H1 (cell line): ENCODE data around the gene MYH11. TPM values are rescaled to one million over a fixed set of nuclear protein-coding genes. Genes with fewer than 3 reads are reported as not detected.
A peak's percentile ranks its signal among the peaks of the same experiment; 100 is the strongest.

Source experiments
- CTCF ChIA-PET: fragments of 300-600 bp; sonication (Branson Sonifier 250); formaldehyde crosslinking; loops from one replicate; lab custom pipeline; 2021; ENCODE audit not compliant: partially characterized antibody; lab: Charles Lee
- POLR2A ChIA-PET: fragments of 300-600 bp; sonication (Branson Sonifier 250); formaldehyde crosslinking; loops from one replicate; lab custom pipeline; 2021; ENCODE audit warnings: inconsistent platforms; ENCODE audit not compliant: partially characterized antibody; lab: Charles Lee
- DNase-seq, 2 experiments: peaks; one replicate each; pipeline versions ENCODE4 v3.0.0 to v3.0.0-alpha.2; 2010 to 2022; ENCODE audit warnings: low spot score in 2 of 2, low read depth in 1 of 2, mixed read lengths in 1 of 2
- FAIRE-seq: peaks from 2 replicates; lab custom pipeline; 2011; peaks lifted over from hg19 to GRCh38; lab: Jason Lieb, UNC
- H2AFZ ChIP-seq: 2 replicates; pipeline ENCODE4 v1.8.1; 2012; ENCODE audit warnings: low read length, inconsistent platforms
- H2AK5ac ChIP-seq: 2 replicates; pipeline ENCODE4 v1.6.1; 2013; ENCODE audit warnings: low read depth, low read length
- H2BK120ac ChIP-seq: replicated peaks from 2 replicates; pipeline ENCODE3; 2013; ENCODE audit warnings: low read depth, low read length, inconsistent platforms
- H2BK12ac ChIP-seq: 2 replicates; pipeline ENCODE4 v1.6.1; 2013; ENCODE audit warnings: low read depth, low read length
- H2BK15ac ChIP-seq: 2 replicates; pipeline ENCODE4 v1.6.1; 2013; ENCODE audit warnings: low read length
- H2BK20ac ChIP-seq: 2 replicates; pipeline ENCODE4 v1.6.1; 2013; ENCODE audit warnings: low read length
- H2BK5ac ChIP-seq: 2 replicates; pipeline ENCODE4 v1.6.1; 2013; ENCODE audit warnings: low read depth, low read length
- H3K14ac ChIP-seq: 2 replicates; pipeline ENCODE4 v1.6.1; 2013; ENCODE audit warnings: inconsistent platforms; ENCODE audit not compliant: insufficient read length
- H3K18ac ChIP-seq: 2 replicates; pipeline ENCODE4 v1.6.1; 2013; ENCODE audit warnings: low read length; ENCODE audit errors: extremely low read depth
- H3K23ac ChIP-seq: 2 replicates; pipeline ENCODE4 v1.6.1; 2013; ENCODE audit warnings: inconsistent platforms; ENCODE audit not compliant: insufficient read length
- H3K23me2 ChIP-seq: 2 replicates; pipeline ENCODE4 v1.6.1; 2013; ENCODE audit warnings: low read depth, low read length
- H3K27ac ChIP-seq: 2 replicates; pipeline ENCODE4 v1.6.1; 2011; ENCODE audit warnings: low read depth, low read length, inconsistent platforms
- H3K27me3 ChIP-seq, 4 experiments: replicated peaks in 1 of 4; 1 replicate in 1 of 4; 2 replicates in 3 of 4; pipeline versions ENCODE4 v1.6.1 to v1.8.1; 2011 to 2013; ENCODE audit warnings: low read length in 3 of 4, mild to moderate bottlenecking in 3 of 4, inconsistent platforms in 2 of 4, mixed read lengths in 2 of 4, moderate library complexity in 1 of 4; ENCODE audit not compliant: control insufficient read depth in 3 of 4, insufficient read depth in 3 of 4; ENCODE audit errors: extremely low read depth in 1 of 4
- H3K36me3 ChIP-seq, 4 experiments: 2 replicates each; pipeline versions ENCODE4 v1.6.1 to v1.8.1; 2011 to 2013; ENCODE audit warnings: mild to moderate bottlenecking in 4 of 4, low read length in 3 of 4, moderate library complexity in 2 of 4, control low read depth in 1 of 4, inconsistent platforms in 1 of 4; ENCODE audit not compliant: insufficient read depth in 4 of 4, control insufficient read depth in 2 of 4
- H3K4ac ChIP-seq: replicated peaks from 2 replicates; pipeline ENCODE3; 2013; ENCODE audit warnings: low read length, low read depth, mixed read lengths, inconsistent platforms; ENCODE audit not compliant: insufficient read length
- H3K4me1 ChIP-seq, 4 experiments: replicated peaks in 1 of 4; 1 replicate in 1 of 4; 2 replicates in 3 of 4; pipeline versions ENCODE4 v1.6.1 to v1.8.1; 2011 to 2013; ENCODE audit warnings: low read length in 3 of 4, inconsistent platforms in 2 of 4, mixed read lengths in 1 of 4; ENCODE audit not compliant: insufficient read depth in 4 of 4, control insufficient read depth in 3 of 4
- H3K4me2 ChIP-seq, 2 experiments: 2 replicates each; pipeline versions ENCODE4 v1.6.1 to v1.8.1; 2011 to 2013; ENCODE audit warnings: low read depth in 2 of 2, low read length in 2 of 2, control low read depth in 1 of 2, inconsistent platforms in 1 of 2, mild to moderate bottlenecking in 1 of 2; ENCODE audit not compliant: insufficient read depth in 1 of 2
- H3K4me3 ChIP-seq, 4 experiments: fragments of 200-600, 300-600 bp in 1 of 4; sonication (generic), shearing (Covaris generic), sonication (Bioruptor Twin) in 1 of 4; 2 replicates each; pipeline versions ENCODE4 v1.5.1 to v1.8.1; 2011 to 2016; ENCODE audit warnings: low read length in 4 of 4, low read depth in 3 of 4, control low read depth in 2 of 4, inconsistent platforms in 2 of 4, mild to moderate bottlenecking in 2 of 4, mixed read lengths in 1 of 4, moderate library complexity in 1 of 4; ENCODE audit not compliant: insufficient read depth in 2 of 4; ENCODE audit errors: extremely low read depth in 1 of 4
- H3K56ac ChIP-seq: replicated peaks from 2 replicates; pipeline ENCODE3; 2013; ENCODE audit warnings: low read depth, mild to moderate bottlenecking, mixed read lengths, low read length, inconsistent platforms; ENCODE audit not compliant: insufficient read length
- H3K79me1 ChIP-seq: 2 replicates; pipeline ENCODE4 v1.6.1; 2013; ENCODE audit warnings: low read depth, low read length, control low read depth
- H3K79me2 ChIP-seq, 2 experiments: 2 replicates each; pipeline versions ENCODE4 v1.6.1 to v1.8.1; 2012 to 2013; ENCODE audit warnings: low read length in 2 of 2, mild to moderate bottlenecking in 2 of 2, inconsistent platforms in 1 of 2; ENCODE audit not compliant: insufficient read depth in 2 of 2, control insufficient read depth in 1 of 2
- H3K9ac ChIP-seq, 4 experiments: replicated peaks in 1 of 4; 1 replicate in 1 of 4; 2 replicates in 3 of 4; pipeline versions ENCODE4 v1.6.1 to v1.8.1; 2011 to 2013; ENCODE audit warnings: low read depth in 3 of 4, low read length in 3 of 4, control low read depth in 2 of 4, mild to moderate bottlenecking in 2 of 4, moderate library complexity in 2 of 4, inconsistent platforms in 1 of 4; ENCODE audit errors: extremely low read depth in 1 of 4
- H3K9me3 ChIP-seq, 2 experiments: 2 replicates each; pipeline versions ENCODE4 v1.6.1 to v1.8.1; 2012 to 2013; ENCODE audit warnings: mild to moderate bottlenecking in 2 of 2, moderate library complexity in 2 of 2, control low read depth in 1 of 2, inconsistent platforms in 1 of 2, low read depth in 1 of 2, low read length in 1 of 2, mixed read lengths in 1 of 2; ENCODE audit not compliant: insufficient read depth in 2 of 2
- H4K20me1 ChIP-seq, 2 experiments: replicated peaks in 1 of 2; 2 replicates each; pipeline versions ENCODE3 to v1.8.1; 2011 to 2013; ENCODE audit warnings: inconsistent platforms in 2 of 2, low read length in 2 of 2, mild to moderate bottlenecking in 1 of 2; ENCODE audit not compliant: insufficient read depth in 2 of 2, control insufficient read depth in 1 of 2
- H4K5ac ChIP-seq: 2 replicates; pipeline ENCODE4 v1.6.1; 2013; ENCODE audit warnings: low read length, low read depth, mixed read lengths, inconsistent platforms; ENCODE audit not compliant: insufficient read length
- H4K8ac ChIP-seq: 2 replicates; pipeline ENCODE4 v1.8.0; 2013; ENCODE audit warnings: mild to moderate bottlenecking, moderate library complexity, low read length, inconsistent platforms; ENCODE audit not compliant: insufficient read depth; ENCODE audit errors: extremely low read depth
- H4K91ac ChIP-seq: replicated peaks from 2 replicates; pipeline ENCODE3; 2013; ENCODE audit warnings: low read length, mixed read lengths, inconsistent platforms; ENCODE audit not compliant: insufficient read length
- ASH2L ChIP-seq: fragments of 200-600, 300-600 bp; sonication (generic); IDR thresholded peaks from one replicate; pipeline ENCODE4 v1.7.1; 2017; ENCODE audit warnings: low read length
- ATF3 ChIP-seq: IDR thresholded peaks from 2 replicates; pipeline ENCODE4 v1.6.1; 2011; ENCODE audit warnings: low read depth, mild to moderate bottlenecking, low read length; ENCODE audit not compliant: insufficient read depth
- BCL11A ChIP-seq, 2 experiments: IDR thresholded peaks; one replicate each; pipeline ENCODE4 v1.6.1; 2011; ENCODE audit warnings: low read depth in 2 of 2, low read length in 2 of 2, mild to moderate bottlenecking in 2 of 2
- CBX5 ChIP-seq: fragments of 300-800, 300-1000 bp; sonication (generic); IDR thresholded peaks from 2 replicates; pipeline ENCODE4 v1.7.1; 2016; ENCODE audit warnings: antibody characterized with exemption, low read length, low read depth
- CHD1 ChIP-seq: IDR thresholded peaks from 2 replicates; pipeline ENCODE4 v1.6.1; 2012; ENCODE audit warnings: low read depth, low read length, improper control_type of control experiment
- GTF2F1 ChIP-seq: IDR thresholded peaks from 2 replicates; pipeline ENCODE4 v1.6.1; 2012; ENCODE audit warnings: low read depth, low read length, improper control_type of control experiment, borderline replicate concordance
- HDAC6 ChIP-seq: IDR thresholded peaks from one replicate; pipeline ENCODE4 v1.7.1; 2012; ENCODE audit warnings: low read depth, mild to moderate bottlenecking, inconsistent platforms, low read length, moderate library complexity
- POLR2AphosphoS5 ChIP-seq: IDR thresholded peaks from 2 replicates; pipeline ENCODE4 v1.6.1; 2011; ENCODE audit warnings: low read depth, low read length
- RBBP5 ChIP-seq: IDR thresholded peaks from 2 replicates; pipeline ENCODE4 v1.7.1; 2012; ENCODE audit warnings: low read depth, mild to moderate bottlenecking, inconsistent platforms, low read length, moderate library complexity, borderline replicate concordance
- SIRT6 ChIP-seq: IDR thresholded peaks from one replicate; pipeline ENCODE4 v1.7.1; 2012; ENCODE audit warnings: low read length, inconsistent platforms
- SRF ChIP-seq: IDR thresholded peaks from 2 replicates; pipeline ENCODE4 v1.6.1; 2011; ENCODE audit warnings: mild to moderate bottlenecking, low read depth, low read length, moderate library complexity
- SUZ12 ChIP-seq: fragments of 200-600 bp; sonication (generic); IDR thresholded peaks from 2 replicates; pipeline ENCODE4 v1.6.1; 2012; ENCODE audit warnings: mild to moderate bottlenecking, inconsistent platforms, low read length, moderate library complexity, mixed read lengths
- TBP ChIP-seq: IDR thresholded peaks from 2 replicates; pipeline ENCODE4 v1.6.1; 2011; ENCODE audit warnings: low read depth, low read length, improper control_type of control experiment
- TEAD4 ChIP-seq: IDR thresholded peaks from 2 replicates; pipeline ENCODE4 v1.6.1; 2012; ENCODE audit warnings: low read depth, low read length, inconsistent platforms, mixed read lengths
- ZNF274 ChIP-seq: IDR thresholded peaks from 2 replicates; pipeline ENCODE4 v1.7.0; 2012; ENCODE audit warnings: low read length, borderline replicate concordance; ENCODE audit errors: extremely low read depth
- WGBS, 2 experiments: shearing (Covaris generic) in 1 of 2; methylation state at CpG; one replicate each; pipeline versions ENCODE4 v1.1.6 to v1.1.7; 2013 to 2015; ENCODE audit warnings: low lambda C conversion rate in 2 of 2, mixed read lengths in 2 of 2, inconsistent platforms in 1 of 2, low coverage in 1 of 2, missing lambda C conversion rate in 1 of 2; ENCODE audit not compliant: insufficient replicate concordance in 2 of 2, insufficient coverage in 1 of 2, insufficient read length in 1 of 2; ENCODE audit errors: extremely low coverage in 1 of 2, missing lambda C conversion rate in 1 of 2; 5-methylcytosine and 5-hydroxymethylcytosine counted together
- polyA plus RNA-seq, 7 experiments: library from polyadenylated mRNA; depleted of rRNA in 3 of 7; stranded (reverse) in 5 of 7; unstranded in 2 of 7; fragments of >200 nt in 5 of 7; fragments of 200-250 nt in 2 of 7; gene quantifications; 1 replicate in 5 of 7; 2 replicates in 1 of 7; 4 replicates in 1 of 7; pipeline versions ENCODE4 v1.2.1 to v1.2.3, GENCODE V29; 2011 to 2013; ENCODE audit warnings: missing spikeins in 2 of 7, mixed read lengths in 2 of 7
- total RNA-seq: library from RNA; stranded (reverse); fragmentation: NEBNext Ultra II Directional; extraction: Animal tissue kit (Norgen Biotek cat#: 25700); gene quantifications from 2 replicates; pipeline ENCODE4 v1.2.1, GENCODE V29; 2021

MYH11 gene
- total and polyA plus RNA-seq, 2 of the 8 experiments (the other 6 are each of a cell fraction or from before 2014, with no cell fraction given): 0.11 to 0.78 TPM

GRCh38 chr16:15807603-15808009 is 49.2 kb downstream of the MYH11 start:
- Histone ChIP-seq H4K20me1 (no peaks in the 10 kb centered on the region), H3K79me2 (no peaks in the 10 kb centered on the region), H3K4me3 (no peak overlapping the region), H2BK5ac (no peak overlapping the region), H2AFZ (peak overlapping the region; percentile 81), H3K27me3 (peaks cover 0 to 2% (median 0%) of the 10 kb centered on the region in 4 experiments; a peak in 1 of 7 replicates), H3K79me1 (no peaks in the 10 kb centered on the region), H3K4ac (no peak overlapping the region), H3K23ac (no peak overlapping the region), H3K36me3 (no peaks in the 10 kb centered on the region), H3K4me2 (peak overlapping the region in 1 of 2 experiments; percentile 7; a peak in 1 of 4 replicates), H3K27ac (no peak overlapping the region), H3K4me1 (peaks cover 0 to 13% (median 6%) of the 10 kb centered on the region in 4 experiments; a peak in 6 of 7 replicates), H3K23me2 (no peaks in the 10 kb centered on the region), H4K5ac (no peak overlapping the region), H2BK120ac (no peak overlapping the region), H3K14ac (no peak overlapping the region), H3K9me3 (no peaks in the 10 kb centered on the region), H3K18ac (no peak overlapping the region), H2BK15ac (no peak overlapping the region), H3K56ac (no peak overlapping the region), H2AK5ac (no peak overlapping the region), H4K91ac (no peak overlapping the region), H3K9ac (no peak overlapping the region; a peak in 1 of 7 replicates), H2BK20ac (no peak overlapping the region), H4K8ac (no peak overlapping the region; the same call in 1 of the 2 replicates), H2BK12ac (no peak overlapping the region)
- DNase-seq: no peak
- ChIA-PET POLR2A (no interaction called here), CTCF (interaction anchor here (0.9 to 2.0 kb wide), 6 partner anchors 10 to 249 kb away, joined by 3 to 12 read pairs (median 6); no protein-coding TSS in a partner anchor)
- 73% methylated on average over 9 of the region's 11 CpGs; no CpG with 5 or more reads in 1 of the 2 experiments for WGBS, 2 experiments
- FAIRE-seq: no peak
- TF ChIP-seq POLR2AphosphoS5 (no peak), ASH2L (peak; percentile 51), ATF3 (no peak), ZNF274 (no peak), CHD1 (no peak), TBP (0 out of 2 replicates have a peak, but pooled peaks have one; percentile 34), TEAD4 (no peak), BCL11A (IDR thresholded peaks at IDR 0.05; ENCODE audit: low read depth in 2 of 2, low read length in 2 of 2) (no peak), SIRT6 (no peak), CBX5 (no peak), RBBP5 (no peak), HDAC6 (no peak), GTF2F1 (no peak), SUZ12 (no peak), SRF (peak; percentile 85)
